ENCODE results near the gene GIMAP8.
"Not testable (repeated sequence)": the region's sequence is repeated elsewhere in the genome, so short reads cannot be mapped to it uniquely, and the experiment has no call there.

The GIMAP8 gene

GRCh38 chr7:150519310-150519709, 68.9 kb downstream of the GIMAP8 start:
- no peak for DNase-seq

- DNase-seq: no peak
These were observed 69.7 kb downstream of the GIMAP8 start for GRCh38 chr7:150520145-150520544.

GRCh38 chr7:150522931-150523330, 72.5 kb downstream of the GIMAP8 start:
- not testable (repeated sequence) for DNase-seq

- DNase-seq: no peak
These were observed 73.6 kb downstream of the GIMAP8 start for GRCh38 chr7:150524018-150524417.
